ENCODE data around the gene DVL1. TPM values are rescaled to one million over a fixed set of nuclear protein-coding genes. Genes with fewer than 3 reads are reported as not detected.

The DVL1 gene
- total and polyA plus RNA-seq, 9 of the 15 experiments (the other 6 are each of a cell fraction or from before 2014, with no cell fraction given) = 0.62 to 135 (median 24.3) TPM

GRCh38 chr1:1307261-1307922 lies 41.8 kb downstream of the DVL1 start (continued):
- TF ChIP-seq ARID4B (CRISPR knock-in tag; IDR thresholded peaks at IDR 0.05) (no peak), THAP7 (CRISPR knock-in tag; IDR thresholded peaks at IDR 0.05) (0 out of 2 replicates have a peak, but pooled peaks have one; percentile 16), ARID1B (IDR thresholded peaks at IDR 0.05) (no peak), E2F6 (IDR thresholded peaks at IDR 0.05; ENCODE audit: borderline replicate concordance in 1 of 2, extremely low read depth in 1 of 2, insufficient read depth in 1 of 2, insufficient read length in 1 of 2, low read depth in 1 of 2, low read length in 1 of 2, poor library complexity in 1 of 2, severe bottlenecking in 1 of 2) (peak; percentile 74 to 95), ZFX (CRISPR knock-in tag; IDR thresholded peaks at IDR 0.05) (peak; percentile 68; the same call in 1 of the 2 replicates), ZNF512 (tag; IDR thresholded peaks at IDR 0.05) (no peak), THAP12 (CRISPR knock-in tag; IDR thresholded peaks at IDR 0.05) (0 out of 2 replicates have a peak, but pooled peaks have one; percentile 17), SIN3B (IDR thresholded peaks at IDR 0.05; ENCODE audit: low read depth) (peak; percentile 56), KAT7 (CRISPR knock-in tag; IDR thresholded peaks at IDR 0.05; ENCODE audit: borderline replicate concordance) (0 out of 2 replicates have a peak, but pooled peaks have one; percentile 41), SAFB (IDR thresholded peaks at IDR 0.05; ENCODE audit: borderline replicate concordance, low read depth, low read length) (peak; percentile 81)
